Activated T-cell treated with anti-CD3 and anti-CD28 coated beads, Interleukin-2, amount 50 U/mL, for 4 hours (primary cell): ENCODE measurements around the gene REG3A. TPM values are rescaled to one million over a fixed set of nuclear protein-coding genes. Genes with fewer than 3 reads are reported as not detected.

Experiments
- total RNA-seq, 3 donors: library from RNA; stranded (reverse); gene quantifications; one replicate each; pipeline ENCODE4 v1.2.1, GENCODE V29; 2021

REG3A gene
- total RNA-seq, 3 donors from 2014 or later: 0.41 TPM; not detected in 2

Other genes starting within 250 kb of the REG3A start
- gene REG3G, start 134.1 kb downstream of the REG3A start, total RNA-seq: under 1 TPM in 2 of 3 donors, not detected in 1; 0.28 to 0.43 TPM
- 1 to 10 TPM; 1.7 to 3.8 (median 1.7) TPM for gene REG1B, start 71.8 kb downstream of the REG3A start, total RNA-seq
- gene REG1A, start 39.3 kb downstream of the REG3A start, total RNA-seq: 1 to 10 TPM; 2.3 to 7.6 (median 5.3) TPM